Measurements from ENCODE around the gene IDE. TPM values are rescaled to one million over a fixed set of nuclear protein-coding genes. Genes with fewer than 3 reads are reported as not detected.

Gene IDE
- total and polyA plus RNA-seq, 9 of the 15 experiments (the other 6 are each of a cell fraction or from before 2014, with no cell fraction given) = 10.2 to 50.6 (median 33.2) TPM

- TF ChIP-seq SMC3 (conservative IDR thresholded peaks at IDR 0.05; ENCODE audit: insufficient read depth, low read depth, low read length) (no peak), HLTF (IDR thresholded peaks at IDR 0.05) (no peak), HMG20B (CRISPR knock-in tag; IDR thresholded peaks at IDR 0.05) (no peak), MCM5 (IDR thresholded peaks at IDR 0.05; ENCODE audit: low read depth) (no peak), KLF10 (CRISPR knock-in tag; IDR thresholded peaks at IDR 0.05) (no peak), TAL1 (IDR thresholded peaks at IDR 0.05) (no peak), KDM5B (IDR thresholded peaks at IDR 0.05; ENCODE audit: insufficient replicate concordance, low read depth, low read length) (peak; percentile 60), BCL6 (CRISPR knock-in tag; IDR thresholded peaks at IDR 0.05) (no peak), TCF7L2 (IDR thresholded peaks at IDR 0.05; ENCODE audit: low read depth, low read length) (no peak), PPARD (CRISPR knock-in tag; IDR thresholded peaks at IDR 0.05) (no peak), HNRNPLL (IDR thresholded peaks at IDR 0.05; ENCODE audit: low read depth, low read length, poor library complexity, severe bottlenecking) (peak; percentile 98), ZNF184 (CRISPR knock-in tag; IDR thresholded peaks at IDR 0.05) (no peak), TBP (optimal IDR thresholded peaks at IDR 0.05; ENCODE audit: low read depth, low read length) (peak; percentile 66), RFX5 (IDR thresholded peaks at IDR 0.05; ENCODE audit: low read depth, low read length) (no peak), E2F3 (CRISPR knock-in tag; IDR thresholded peaks at IDR 0.05) (no peak), NR4A1 (CRISPR knock-in tag; IDR thresholded peaks at IDR 0.05) (no peak), NR4A1 (tag; IDR thresholded peaks at IDR 0.05) (no peak), STAG1 (CRISPR knock-in tag; IDR thresholded peaks at IDR 0.05; ENCODE audit: borderline replicate concordance) (no peak), ZNF583 (CRISPR knock-in tag; IDR thresholded peaks at IDR 0.05) (no peak), ZNF146 (CRISPR knock-in tag; IDR thresholded peaks at IDR 0.05; ENCODE audit: unreplicated experiment) (no peak), ZMIZ1 (IDR thresholded peaks at IDR 0.05; ENCODE audit: low read depth in 2 of 2, low read length in 2 of 2) (0 out of 4 replicates have a peak, but pooled peaks of 1 of the 2 experiments have one; percentile 16), TFAM (CRISPR knock-in tag; conservative IDR thresholded peaks at IDR 0.05) (no peak), NFE2 (IDR thresholded peaks at IDR 0.05; ENCODE audit: low read depth) (no peak), HNRNPL (IDR thresholded peaks at IDR 0.05; ENCODE audit: low read depth, low read length) (no peak), IFI16 (CRISPR knock-in tag; IDR thresholded peaks at IDR 0.05) (no peak)
These were observed 17.7 kb upstream of the IDE start (continued) for GRCh38 chr10:92591550-92592022.

Data from K562 (cell line).